A549 (cell line): Measurements from ENCODE around the gene PGC. TPM values are rescaled to one million over a fixed set of nuclear protein-coding genes. Genes with fewer than 3 reads are reported as not detected.

Source experiments
- ATAC-seq, 2 experiments: fragments of 200-7000 bp in 1 of 2; fragments of >200 bp in 1 of 2; cut with Nextera tagmentation in 1 of 2; cut with Tn5 transposase in 1 of 2; 3 replicates each; pipeline versions ENCODE4 v1.8.0 to v1.9.1; 2018 to 2020; ENCODE audit warnings: mild to moderate bottlenecking in 1 of 2, moderate library complexity in 1 of 2
- CTCF ChIA-PET: fragments of 300-600 bp; sonication (Branson Sonifier 250); formaldehyde crosslinking; extraction: SDS; loops from one replicate; lab custom pipeline; 2021; ENCODE audit warnings: antibody characterized with exemption, inconsistent platforms; lab: Yijun Ruan, JAX
- POLR2A ChIA-PET: fragments of 350-600 bp; formaldehyde crosslinking; extraction: SDS; loops from one replicate; lab custom pipeline; 2021; ENCODE audit warnings: antibody characterized with exemption, inconsistent platforms; lab: Yijun Ruan, JAX
- DNase-seq, 2 experiments: peaks; one replicate each; pipeline versions ENCODE4 v3.0.0 to v3.0.0-alpha.2; 2011 to 2016; ENCODE audit warnings: low read depth in 1 of 2, low spot score in 1 of 2
- FAIRE-seq: peaks from 2 replicates; lab custom pipeline; 2011; peaks lifted over from hg19 to GRCh38; lab: Jason Lieb, UNC
- H3K27ac ChIP-seq, 2 experiments: fragments of >200 bp; sonication (Bioruptor Twin); formaldehyde crosslinking; 3 replicates each; pipeline ENCODE4 v1.5.1; 2016 to 2017
- H3K4me1 ChIP-seq: fragments of >200 bp; sonication (Bioruptor Twin); formaldehyde crosslinking; 3 replicates; pipeline ENCODE4 v1.6.1; 2016
- H3K4me2 ChIP-seq: fragments of >200 bp; sonication (Bioruptor Twin); formaldehyde crosslinking; 3 replicates; pipeline ENCODE4 v1.6.1; 2016
- H3K4me3 ChIP-seq: fragments of >200 bp; sonication (Bioruptor Twin); formaldehyde crosslinking; 3 replicates; pipeline ENCODE4 v1.5.1; 2016
- H3K9me3 ChIP-seq: fragments of >200 bp; sonication (Bioruptor Twin); formaldehyde crosslinking; 3 replicates; pipeline ENCODE4 v1.6.1; 2016
- CBX2 ChIP-seq: fragments of 200-600 bp; sonication (generic); IDR thresholded peaks from 2 replicates; pipeline ENCODE4 v1.6.1; 2016; ENCODE audit warnings: low read depth, mild to moderate bottlenecking, borderline replicate concordance
- CHD2 ChIP-seq: fragments of 150-350 bp; IDR thresholded peaks from 2 replicates; pipeline ENCODE4 v1.6.1; 2014; ENCODE audit warnings: low read length; ENCODE audit not compliant: partially characterized antibody
- EHMT2 ChIP-seq: fragments of 200-600 bp; sonication (generic); IDR thresholded peaks from 2 replicates; pipeline ENCODE4 v1.6.1; 2016; ENCODE audit warnings: antibody characterized with exemption, low read depth, mild to moderate bottlenecking, moderate library complexity
- ESRRA ChIP-seq: fragments of 150-350 bp; IDR thresholded peaks from 2 replicates; pipeline ENCODE4 v1.6.1; 2014; ENCODE audit warnings: mild to moderate bottlenecking, low read length, borderline replicate concordance
- FOSB ChIP-seq: fragments of 250-450 bp; sonication (Bioruptor Pico); IDR thresholded peaks from 2 replicates; pipeline ENCODE4 v1.5.0; 2020; ENCODE audit warnings: mild to moderate bottlenecking, moderate library complexity
- GATA3 ChIP-seq: IDR thresholded peaks from 2 replicates; pipeline ENCODE4 v1.6.1; 2012; ENCODE audit warnings: borderline replicate concordance
- HDAC2 ChIP-seq: fragments of 200-600 bp; sonication (generic); IDR thresholded peaks from 2 replicates; pipeline ENCODE4 v1.6.1; 2016
- HEYL ChIP-seq: fragments of 250-450 bp; sonication (Bioruptor Pico); IDR thresholded peaks from 2 replicates; pipeline ENCODE4 v1.8.0; 2021; ENCODE audit warnings: mild to moderate bottlenecking, moderate library complexity
- HOXA7 ChIP-seq: fragments of 250-450 bp; sonication (Bioruptor Pico); IDR thresholded peaks from 2 replicates; pipeline ENCODE4 v1.5.0; 2020; ENCODE audit warnings: mild to moderate bottlenecking, moderate library complexity
- JUN ChIP-seq, 2 experiments: fragments of >200 bp; sonication (Bioruptor Twin); formaldehyde crosslinking; IDR thresholded peaks; 2 replicates in 1 of 2; 3 replicates in 1 of 2; pipeline ENCODE4 v1.6.1; 2016 to 2017
- MAZ ChIP-seq: fragments of 150-350 bp; IDR thresholded peaks from 2 replicates; pipeline ENCODE4 v1.6.1; 2014; ENCODE audit warnings: antibody characterized with exemption, low read depth, low read length, borderline replicate concordance
- MYC ChIP-seq: IDR thresholded peaks from 2 replicates; pipeline ENCODE4 v1.6.1; 2012; ENCODE audit warnings: mild to moderate bottlenecking, inconsistent platforms, low read length, improper control_type of control experiment, borderline replicate concordance
- NFE2L2 ChIP-seq: fragments of 150-350 bp; conservative IDR thresholded peaks from 2 replicates; pipeline ENCODE4 v1.6.1; 2014; ENCODE audit warnings: low read length
- NPAS2 ChIP-seq: fragments of 250-450 bp; sonication (Bioruptor Pico); IDR thresholded peaks from 2 replicates; pipeline ENCODE4 v1.8.0; 2022; ENCODE audit warnings: mild to moderate bottlenecking, moderate library complexity, borderline replicate concordance
- NR3C1 ChIP-seq: fragments of >200 bp; sonication (Bioruptor Twin); formaldehyde crosslinking; IDR thresholded peaks from 3 replicates; pipeline ENCODE4 v1.6.1; 2017
- POLR2A ChIP-seq: IDR thresholded peaks from 2 replicates; pipeline ENCODE4 v1.6.1; 2012; ENCODE audit warnings: mild to moderate bottlenecking, low read length
- POLR2AphosphoS2 ChIP-seq: conservative IDR thresholded peaks from 2 replicates; pipeline ENCODE4 v1.6.1; 2012; ENCODE audit warnings: low read length, improper control_type of control experiment, inconsistent platforms
- RARB ChIP-seq: fragments of 250-450 bp; sonication (Bioruptor Pico); IDR thresholded peaks from 2 replicates; pipeline ENCODE4 v1.8.0; 2021; ENCODE audit warnings: mild to moderate bottlenecking, moderate library complexity
- SMC3 ChIP-seq: fragments of >200 bp; sonication (Bioruptor Twin); formaldehyde crosslinking; IDR thresholded peaks from 3 replicates; pipeline ENCODE4 v1.6.1; 2018; ENCODE audit warnings: inconsistent platforms
- ZSCAN20 ChIP-seq: fragments of 250-450 bp; sonication (Bioruptor Pico); IDR thresholded peaks from 2 replicates; pipeline ENCODE4 v1.8.0; 2022; ENCODE audit warnings: mild to moderate bottlenecking, moderate library complexity
- WGBS: methylation state at CpG from one replicate; pipeline ENCODE4 v1.1.6; 2017; ENCODE audit errors: missing lambda C conversion rate; 5-methylcytosine and 5-hydroxymethylcytosine counted together
- polyA plus RNA-seq, 4 experiments: library from polyadenylated mRNA; depleted of rRNA in 3 of 4; stranded (reverse); fragments of >200 nt; fragmentation: RNase III in 1 of 4; extraction: RNeasy Plus Mini Kit Qiagen cat#74134 plus additional on column Dnase treatment in 1 of 4; gene quantifications; 2 replicates in 3 of 4; 3 replicates in 1 of 4; pipeline ENCODE4 v1.2.3, GENCODE V29; 2011 to 2017
- TF ChIP-seq, protein P1 (sequence below): fragments of 450-650 bp; IDR thresholded peaks from 2 replicates; pipeline ENCODE4 v1.6.1; 2014; ENCODE audit warnings: antibody characterized with exemption
- TF ChIP-seq, protein P2 (sequence below): fragments of 200-600 bp; sonication (generic); IDR thresholded peaks from 2 replicates; pipeline ENCODE4 v1.6.1; 2016; ENCODE audit warnings: antibody characterized with exemption, mild to moderate bottlenecking, moderate library complexity
- TF ChIP-seq, protein P3 (sequence below): fragments of 250-450 bp; sonication (Bioruptor Pico); IDR thresholded peaks from 2 replicates; pipeline ENCODE4 v1.5.0; 2020; ENCODE audit warnings: low read depth, mild to moderate bottlenecking, moderate library complexity
- TF ChIP-seq, protein P4 (sequence below): fragments of 150-350 bp; IDR thresholded peaks from 2 replicates; pipeline ENCODE4 v1.6.1; 2014; ENCODE audit warnings: low read depth, mild to moderate bottlenecking, low read length

PGC gene
- polyA plus RNA-seq, 2 of the 4 experiments (the other 2 are of a cell fraction), result not detected

DNA sequence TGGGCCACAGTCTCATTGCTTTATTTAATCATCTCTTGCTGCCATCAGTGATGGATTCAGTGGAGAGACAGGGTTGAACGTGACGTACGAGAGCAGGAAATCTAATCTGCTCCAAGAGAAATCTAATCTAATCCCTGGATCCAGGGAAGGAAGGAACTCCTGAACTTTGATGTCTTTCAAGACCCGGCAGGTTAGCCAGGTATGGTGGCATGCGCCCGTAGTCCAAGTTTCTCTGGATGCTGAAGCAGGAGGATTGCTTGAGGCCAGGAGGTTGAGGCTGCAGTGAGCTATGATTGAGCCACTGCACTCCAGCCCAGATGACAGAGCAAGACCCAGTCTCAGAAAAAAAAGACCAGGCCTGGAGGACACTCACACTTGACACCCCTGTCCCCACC lies 11.4 kb upstream of the PGC start:
- ChIA-PET CTCF (interaction anchor here (1.2 kb wide), 2 partner anchors 54 to 391 kb away, joined by 3 to 4 read pairs; no protein-coding TSS in a partner anchor), POLR2A (no interaction called here)
- Histone ChIP-seq H3K9me3 (no peaks in the 10 kb centered on the region), H3K4me2 (no peak overlapping the region), H3K4me3 (no peak overlapping the region), H3K27ac (no peak overlapping the region), H3K4me1 (no peaks in the 10 kb centered on the region)
- FAIRE-seq, result no peak
- 91% methylated on average over 6 of the region's 6 CpGs for WGBS
- ATAC-seq, result no peak
- no peak for TF ChIP-seq NPAS2 (CRISPR knock-in tag)
- TF ChIP-seq MAZ, result no peak
- TF ChIP-seq, protein P1, sequence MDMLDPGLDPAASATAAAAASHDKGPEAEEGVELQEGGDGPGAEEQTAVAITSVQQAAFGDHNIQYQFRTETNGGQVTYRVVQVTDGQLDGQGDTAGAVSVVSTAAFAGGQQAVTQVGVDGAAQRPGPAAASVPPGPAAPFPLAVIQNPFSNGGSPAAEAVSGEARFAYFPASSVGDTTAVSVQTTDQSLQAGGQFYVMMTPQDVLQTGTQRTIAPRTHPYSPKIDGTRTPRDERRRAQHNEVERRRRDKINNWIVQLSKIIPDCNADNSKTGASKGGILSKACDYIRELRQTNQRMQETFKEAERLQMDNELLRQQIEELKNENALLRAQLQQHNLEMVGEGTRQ, result no peak
- TF ChIP-seq HOXA7 (CRISPR knock-in tag), result no peak
- no peak for TF ChIP-seq CBX2
- TF ChIP-seq, protein P2, sequence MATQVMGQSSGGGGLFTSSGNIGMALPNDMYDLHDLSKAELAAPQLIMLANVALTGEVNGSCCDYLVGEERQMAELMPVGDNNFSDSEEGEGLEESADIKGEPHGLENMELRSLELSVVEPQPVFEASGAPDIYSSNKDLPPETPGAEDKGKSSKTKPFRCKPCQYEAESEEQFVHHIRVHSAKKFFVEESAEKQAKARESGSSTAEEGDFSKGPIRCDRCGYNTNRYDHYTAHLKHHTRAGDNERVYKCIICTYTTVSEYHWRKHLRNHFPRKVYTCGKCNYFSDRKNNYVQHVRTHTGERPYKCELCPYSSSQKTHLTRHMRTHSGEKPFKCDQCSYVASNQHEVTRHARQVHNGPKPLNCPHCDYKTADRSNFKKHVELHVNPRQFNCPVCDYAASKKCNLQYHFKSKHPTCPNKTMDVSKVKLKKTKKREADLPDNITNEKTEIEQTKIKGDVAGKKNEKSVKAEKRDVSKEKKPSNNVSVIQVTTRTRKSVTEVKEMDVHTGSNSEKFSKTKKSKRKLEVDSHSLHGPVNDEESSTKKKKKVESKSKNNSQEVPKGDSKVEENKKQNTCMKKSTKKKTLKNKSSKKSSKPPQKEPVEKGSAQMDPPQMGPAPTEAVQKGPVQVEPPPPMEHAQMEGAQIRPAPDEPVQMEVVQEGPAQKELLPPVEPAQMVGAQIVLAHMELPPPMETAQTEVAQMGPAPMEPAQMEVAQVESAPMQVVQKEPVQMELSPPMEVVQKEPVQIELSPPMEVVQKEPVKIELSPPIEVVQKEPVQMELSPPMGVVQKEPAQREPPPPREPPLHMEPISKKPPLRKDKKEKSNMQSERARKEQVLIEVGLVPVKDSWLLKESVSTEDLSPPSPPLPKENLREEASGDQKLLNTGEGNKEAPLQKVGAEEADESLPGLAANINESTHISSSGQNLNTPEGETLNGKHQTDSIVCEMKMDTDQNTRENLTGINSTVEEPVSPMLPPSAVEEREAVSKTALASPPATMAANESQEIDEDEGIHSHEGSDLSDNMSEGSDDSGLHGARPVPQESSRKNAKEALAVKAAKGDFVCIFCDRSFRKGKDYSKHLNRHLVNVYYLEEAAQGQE, result no peak
- TF ChIP-seq CHD2, result no peak
- no peak for TF ChIP-seq ZSCAN20 (CRISPR knock-in tag)
- no peak for TF ChIP-seq GATA3
- TF ChIP-seq JUN (IDR thresholded peaks at IDR 0.05), result no peak
- no peak for DNase-seq

DNA sequence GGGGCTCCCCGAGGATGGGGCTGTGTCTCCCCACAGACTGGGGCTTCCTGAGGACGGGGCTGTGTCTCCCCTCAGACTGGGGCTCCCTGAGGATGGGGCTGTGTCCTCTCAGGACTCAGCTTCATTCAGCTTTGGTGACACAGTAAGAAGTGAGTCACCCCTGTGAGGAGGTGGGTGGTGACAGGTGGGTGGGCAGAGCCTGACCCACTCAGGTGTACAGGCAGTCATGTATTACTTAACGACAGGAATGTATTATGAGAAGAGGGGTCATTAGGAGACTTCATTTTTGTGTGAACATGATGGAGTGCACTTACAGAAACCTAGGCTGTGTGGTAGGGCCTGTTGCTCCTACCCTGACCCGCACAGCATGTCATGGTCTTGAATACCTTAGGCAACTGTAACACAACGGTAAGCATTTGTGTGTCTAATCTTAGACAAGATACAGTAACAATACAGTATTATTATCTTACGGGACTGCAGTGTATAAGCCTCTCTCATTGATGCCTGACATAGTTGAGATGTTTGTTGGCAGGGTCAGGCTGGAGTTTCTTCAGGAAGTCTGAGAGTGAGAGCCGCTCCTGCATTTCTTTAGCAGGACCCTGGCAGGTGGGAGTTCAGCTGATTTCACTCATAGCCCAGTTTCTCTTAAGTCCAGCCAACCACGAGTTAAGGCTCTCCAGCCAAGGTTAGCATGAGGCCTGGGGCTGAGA lies 10.9 kb upstream of the PGC start:
- H3K4me1 ChIP-seq, result no peaks in the 10 kb centered on the region
- no peak overlapping the region for H3K27ac ChIP-seq
- no peak overlapping the region for H3K4me2 ChIP-seq
- ATAC-seq (no peak), FAIRE-seq (no peak)
- no peak overlapping the region for H3K4me3 ChIP-seq
- POLR2A ChIA-PET, result no interaction called here
- no peaks in the 10 kb centered on the region for H3K9me3 ChIP-seq
- CTCF ChIA-PET, result interaction anchor here (0.6 to 1.2 kb wide), 2 partner anchors 13 to 391 kb away, joined by 3 to 4 read pairs; no protein-coding TSS in a partner anchor
- TF ChIP-seq, protein P2, result no peak
- no peak for TF ChIP-seq MYC
- TF ChIP-seq RARB, result no peak
- TF ChIP-seq HEYL (CRISPR knock-in tag), result no peak
- TF ChIP-seq, all 56 proteins: peak for 0
- DNase-seq, result no peak
- 67% methylated on average over 4 of the region's 8 CpGs for WGBS

DNA sequence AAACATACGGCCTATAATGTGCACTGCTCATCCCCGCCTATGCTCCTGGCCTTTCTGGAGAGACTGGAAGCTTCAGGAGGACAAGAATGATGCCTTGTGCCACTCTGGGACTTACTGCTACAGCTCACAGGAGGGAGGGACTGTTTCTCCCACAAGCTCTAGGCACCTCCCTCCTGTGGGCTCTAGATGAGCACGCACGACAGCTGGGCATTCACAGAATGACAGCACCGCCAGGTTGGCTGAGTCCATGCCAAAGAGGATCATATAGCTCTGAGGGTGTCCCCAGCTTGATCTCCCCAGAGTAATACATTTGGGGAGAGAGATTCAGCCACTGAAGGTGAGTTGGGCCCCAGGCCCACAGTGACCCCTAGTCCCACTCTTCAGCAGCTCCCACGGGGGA lies 10.1 kb upstream of the PGC start:
- ATAC-seq (no peak), DNase-seq (no peak), FAIRE-seq (no peak)
- WGBS, result 90% methylated on average over 2 of the region's 6 CpGs
- ChIA-PET POLR2A (no interaction called here), CTCF (interaction anchor here (0.6 to 1.2 kb wide), 4 partner anchors 9 to 390 kb away, joined by 3 to 4 read pairs (median 4); no protein-coding TSS in a partner anchor)
- no peak overlapping the region for H3K27ac ChIP-seq
- H3K4me1 ChIP-seq, result no peaks in the 10 kb centered on the region
- no peaks in the 10 kb centered on the region for H3K9me3 ChIP-seq
- no peak overlapping the region for H3K4me2 ChIP-seq
- H3K4me3 ChIP-seq, result no peak overlapping the region
- TF ChIP-seq NR3C1 (no peak), FOSB (CRISPR knock-in tag) (no peak), POLR2AphosphoS2 (no peak), RARB (no peak), MYC (no peak), EHMT2 (no peak), ESRRA (no peak), POLR2A (no peak), SMC3 (no peak), HDAC2 (no peak), NFE2L2 (no peak)
- TF ChIP-seq, protein P3, sequence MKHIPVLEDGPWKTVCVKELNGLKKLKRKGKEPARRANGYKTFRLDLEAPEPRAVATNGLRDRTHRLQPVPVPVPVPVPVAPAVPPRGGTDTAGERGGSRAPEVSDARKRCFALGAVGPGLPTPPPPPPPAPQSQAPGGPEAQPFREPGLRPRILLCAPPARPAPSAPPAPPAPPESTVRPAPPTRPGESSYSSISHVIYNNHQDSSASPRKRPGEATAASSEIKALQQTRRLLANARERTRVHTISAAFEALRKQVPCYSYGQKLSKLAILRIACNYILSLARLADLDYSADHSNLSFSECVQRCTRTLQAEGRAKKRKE (CRISPR knock-in tag), result no peak
- TF ChIP-seq, protein P4, sequence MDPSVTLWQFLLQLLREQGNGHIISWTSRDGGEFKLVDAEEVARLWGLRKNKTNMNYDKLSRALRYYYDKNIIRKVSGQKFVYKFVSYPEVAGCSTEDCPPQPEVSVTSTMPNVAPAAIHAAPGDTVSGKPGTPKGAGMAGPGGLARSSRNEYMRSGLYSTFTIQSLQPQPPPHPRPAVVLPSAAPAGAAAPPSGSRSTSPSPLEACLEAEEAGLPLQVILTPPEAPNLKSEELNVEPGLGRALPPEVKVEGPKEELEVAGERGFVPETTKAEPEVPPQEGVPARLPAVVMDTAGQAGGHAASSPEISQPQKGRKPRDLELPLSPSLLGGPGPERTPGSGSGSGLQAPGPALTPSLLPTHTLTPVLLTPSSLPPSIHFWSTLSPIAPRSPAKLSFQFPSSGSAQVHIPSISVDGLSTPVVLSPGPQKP, result no peak
